ENCODE data around the gene TOR1AIP2.

The TOR1AIP2 gene

DNA sequence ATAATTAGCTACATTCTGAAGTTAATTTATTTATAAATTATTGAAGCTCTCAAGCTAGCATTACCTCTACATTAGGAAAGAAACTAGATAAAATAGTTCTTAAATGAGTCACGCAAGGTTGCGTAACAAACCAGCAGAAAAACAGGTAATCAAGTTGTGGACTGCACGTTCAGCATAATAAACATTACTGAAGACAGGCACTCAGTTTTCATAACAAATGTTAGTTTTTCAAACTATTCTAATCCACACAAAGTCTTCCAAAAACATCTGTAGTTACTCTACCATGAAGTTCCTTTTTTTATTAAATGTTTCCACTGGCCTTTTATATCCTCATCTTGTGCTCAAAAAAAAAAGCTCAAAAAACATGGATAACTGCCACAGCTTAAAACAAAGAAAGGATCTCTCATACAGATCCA lies 1.3 kb downstream of the TOR1AIP2 start:
- Histone ChIP-seq H4K20me1 (peaks cover 58% of the 10 kb centered on the region), H3K4me3 (peak overlapping the region; percentile 86), H3K4me1 (peaks cover 66% of the 10 kb centered on the region), H3K9me3 (no peaks in the 10 kb centered on the region), H3K27me3 (no peaks in the 10 kb centered on the region), H3K9ac (no peak overlapping the region; the same call in 1 of the 2 replicates), H3K27ac (no peak overlapping the region), H3K4me2 (peak overlapping the region; percentile 87), H3K36me3 (peaks cover 31% of the 10 kb centered on the region)
- peak; percentile 31; the same call in 1 of the 2 replicates for TF ChIP-seq Cebpa-rat (IDR thresholded peaks at IDR 0.05)

DNA sequence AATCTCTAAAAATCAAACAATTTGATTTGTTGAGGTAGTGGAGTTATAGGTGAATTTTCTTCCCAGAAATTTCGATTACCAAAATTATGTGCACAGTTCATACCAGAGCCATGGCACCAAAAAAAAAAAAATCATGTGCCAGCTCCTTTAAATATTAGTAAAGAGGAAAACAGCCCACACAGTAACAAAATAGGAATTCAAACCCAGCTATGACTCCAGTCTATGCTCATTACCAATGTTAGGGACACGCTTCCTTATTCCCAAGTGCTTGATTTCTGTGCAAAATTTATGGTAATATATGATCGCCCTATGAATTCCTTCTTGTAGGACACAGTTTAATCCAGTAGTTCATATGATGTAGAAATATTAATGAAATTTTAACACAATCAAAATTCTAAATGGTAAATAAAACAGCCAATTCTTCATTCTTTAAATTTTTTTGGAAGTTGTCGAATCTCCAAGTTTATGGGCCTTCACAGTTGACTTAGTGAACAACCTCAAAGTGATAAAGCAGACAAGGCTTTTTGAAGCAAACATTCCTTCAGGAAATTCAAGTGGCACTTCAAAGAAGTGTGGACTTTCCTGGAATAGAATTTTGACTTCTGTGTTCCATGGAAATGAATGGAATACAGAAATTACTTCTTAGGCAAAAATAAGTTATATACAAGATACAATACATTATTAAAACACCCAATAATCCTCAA lies 1.9 kb downstream of the TOR1AIP2 start:
- Histone ChIP-seq H3K27me3 (no peaks in the 10 kb centered on the region), H3K4me2 (peak overlapping the region; percentile 87), H3K4me3 (peak overlapping the region; percentile 86; the same call in 1 of the 2 replicates), H3K36me3 (peaks cover 31% of the 10 kb centered on the region), H3K4me1 (peaks cover 60% of the 10 kb centered on the region), H4K20me1 (peaks cover 64% of the 10 kb centered on the region), H3K9me3 (no peaks in the 10 kb centered on the region), H3K27ac (no peak overlapping the region), H3K9ac (no peak overlapping the region)
- TF ChIP-seq Cebpa-rat (IDR thresholded peaks at IDR 0.05): no peak

DNA sequence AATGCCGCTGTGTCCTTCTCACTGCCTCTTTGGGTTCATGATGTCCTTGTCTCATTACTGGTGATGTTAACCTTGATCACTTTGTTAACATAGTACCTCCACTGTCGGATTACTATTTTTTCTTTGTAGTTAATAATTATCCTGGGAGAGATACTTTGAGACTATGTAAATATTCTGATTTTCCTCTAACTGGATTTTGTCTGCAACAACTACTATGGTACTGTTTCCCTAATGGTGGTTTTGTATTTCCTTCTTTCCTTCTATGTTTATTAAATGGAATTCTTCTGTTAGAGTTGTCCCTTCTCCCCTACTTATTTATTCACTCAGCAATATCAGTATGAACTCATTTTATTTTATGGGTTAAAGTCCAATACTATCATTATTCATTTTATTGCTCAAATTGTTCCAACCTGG lies 4.2 kb downstream of the TOR1AIP2 start:
- H3K9me3 ChIP-seq: no peaks in the 10 kb centered on the region
- H3K27me3 ChIP-seq: no peaks in the 10 kb centered on the region
- no peak for TF ChIP-seq Cebpa-rat (IDR thresholded peaks at IDR 0.05)
- H3K9ac ChIP-seq: no peak overlapping the region
- H4K20me1 ChIP-seq: peaks cover 87% of the 10 kb centered on the region
- peak overlapping the region; percentile 22; the same call in 1 of the 2 replicates for H3K4me2 ChIP-seq
- no peak overlapping the region for H3K4me3 ChIP-seq
- H3K27ac ChIP-seq: no peak overlapping the region
- H3K36me3 ChIP-seq: peaks cover 51% of the 10 kb centered on the region
- H3K4me1 ChIP-seq: peaks cover 57% of the 10 kb centered on the region

DNA sequence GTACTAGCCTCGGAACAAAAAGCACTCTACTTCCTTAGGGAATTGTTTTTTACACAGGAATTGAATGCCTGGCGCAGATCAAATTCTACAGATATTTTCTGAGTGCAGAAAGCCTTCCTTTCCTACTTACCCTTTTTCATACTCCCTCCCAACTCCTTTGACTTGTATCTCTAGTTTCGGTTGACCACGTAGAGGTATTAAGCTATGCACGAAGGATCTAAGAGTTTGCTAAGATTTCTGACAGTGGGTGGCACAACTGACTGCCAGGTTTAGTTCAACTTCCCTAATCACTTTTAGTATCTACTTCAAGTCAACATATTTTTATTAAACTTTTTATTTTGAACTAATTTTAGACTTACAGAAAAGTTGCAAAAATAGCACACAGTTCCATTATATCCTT lies 5.0 kb downstream of the TOR1AIP2 start:
- peak overlapping the region; percentile 22 for H3K4me2 ChIP-seq
- H3K4me3 ChIP-seq: no peak overlapping the region
- H3K27ac ChIP-seq: no peak overlapping the region
- peaks cover 53% of the 10 kb centered on the region for H3K4me1 ChIP-seq
- H3K9ac ChIP-seq: no peak overlapping the region
- peaks cover 95% of the 10 kb centered on the region for H4K20me1 ChIP-seq
- no peak for TF ChIP-seq Cebpa-rat (IDR thresholded peaks at IDR 0.05)
- no peaks in the 10 kb centered on the region for H3K9me3 ChIP-seq
- H3K36me3 ChIP-seq: peaks cover 59% of the 10 kb centered on the region
- H3K27me3 ChIP-seq: no peaks in the 10 kb centered on the region

DNA sequence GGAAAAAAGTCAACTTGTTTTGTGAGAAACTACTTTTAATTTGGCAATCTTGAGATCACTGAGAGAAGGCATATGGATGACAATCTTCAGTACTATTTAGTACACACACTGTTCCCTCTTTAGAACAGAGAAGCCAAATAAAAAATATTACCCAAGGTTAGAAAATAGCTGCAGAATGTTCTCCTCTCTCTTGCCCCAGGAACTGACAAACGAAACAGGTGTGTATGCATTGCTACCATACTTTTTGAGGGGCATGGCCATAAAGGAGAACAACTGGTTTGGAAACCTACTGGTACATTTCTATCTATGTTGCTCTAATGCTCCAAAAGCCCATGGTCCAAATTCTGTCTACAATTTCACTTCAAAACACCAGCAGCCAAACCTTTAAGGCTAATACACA lies 5.7 kb downstream of the TOR1AIP2 start:
- no peak overlapping the region for H3K27ac ChIP-seq
- H3K36me3 ChIP-seq: peaks cover 65% of the 10 kb centered on the region
- peaks cover 53% of the 10 kb centered on the region for H3K4me1 ChIP-seq
- H3K4me3 ChIP-seq: no peak overlapping the region
- H3K9ac ChIP-seq: no peak overlapping the region
- no peak for TF ChIP-seq Cebpa-rat (IDR thresholded peaks at IDR 0.05)
- H3K27me3 ChIP-seq: no peaks in the 10 kb centered on the region
- peaks cover 99% of the 10 kb centered on the region for H4K20me1 ChIP-seq
- no peak overlapping the region for H3K4me2 ChIP-seq
- no peaks in the 10 kb centered on the region for H3K9me3 ChIP-seq

DNA sequence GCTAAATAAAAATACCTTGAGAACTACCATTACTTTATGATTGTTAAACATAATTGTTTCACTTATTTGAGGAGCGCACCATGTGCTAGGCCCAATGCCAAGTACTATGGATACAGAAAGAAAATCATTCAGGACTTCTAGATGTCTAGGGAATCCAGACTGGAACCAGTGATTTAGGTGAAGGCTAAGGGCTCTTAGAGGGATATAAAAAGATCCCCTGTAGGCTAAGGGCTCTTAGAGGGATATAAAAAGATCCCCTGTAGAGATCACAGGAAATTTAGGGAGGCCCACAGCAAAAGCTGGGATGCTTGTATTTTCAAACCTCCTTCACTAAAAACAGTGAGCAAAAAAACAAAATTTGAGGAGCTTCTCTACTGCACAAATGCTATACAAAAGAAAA lies 6.7 kb downstream of the TOR1AIP2 start:
- Histone ChIP-seq H3K4me1 (peaks cover 45% of the 10 kb centered on the region), H3K27ac (no peak overlapping the region), H3K36me3 (peaks cover 75% of the 10 kb centered on the region), H4K20me1 (peaks cover 100% of the 10 kb centered on the region), H3K9me3 (no peaks in the 10 kb centered on the region), H3K4me3 (no peak overlapping the region), H3K27me3 (no peaks in the 10 kb centered on the region), H3K9ac (no peak overlapping the region), H3K4me2 (no peak overlapping the region)
- TF ChIP-seq Cebpa-rat (IDR thresholded peaks at IDR 0.05): no peak

DNA sequence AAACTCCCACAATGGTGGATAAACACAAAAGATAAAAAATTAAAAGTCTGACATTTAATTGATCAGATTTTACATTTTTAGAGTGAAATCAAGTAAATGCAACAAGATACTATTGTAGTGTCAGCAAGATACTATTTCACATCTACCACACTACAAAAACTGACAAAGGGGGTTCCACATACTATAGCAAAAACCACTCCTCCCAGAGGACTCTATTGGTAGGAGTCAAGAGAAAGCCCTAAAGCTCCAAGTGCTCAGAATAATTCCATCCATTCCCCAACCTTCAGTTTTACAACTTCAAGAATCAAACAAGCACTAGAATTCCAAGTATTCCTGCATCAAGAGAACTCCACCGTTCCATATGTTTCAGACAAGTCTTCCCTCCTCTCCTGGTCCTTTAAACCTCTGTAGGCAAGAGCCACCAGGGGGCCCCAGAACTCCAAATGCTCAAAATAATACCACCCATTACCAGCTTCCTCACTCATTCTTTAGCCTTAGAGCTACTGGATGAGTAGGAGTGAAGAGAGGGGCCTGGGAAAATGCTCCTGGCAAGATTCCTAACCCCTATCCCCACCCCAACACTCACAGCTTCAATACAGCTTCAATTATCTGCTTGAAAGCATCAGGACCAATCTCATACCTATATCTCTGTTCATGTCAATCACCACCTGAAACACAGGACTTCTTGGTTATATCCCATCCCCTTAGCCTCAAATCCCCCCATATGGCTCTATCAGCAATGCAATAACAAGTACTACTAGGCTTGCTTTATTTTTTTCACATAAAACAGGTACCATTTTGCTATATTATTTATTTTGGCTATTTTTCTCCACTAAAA lies 9.9 kb downstream of the TOR1AIP2 start:
- Histone ChIP-seq H4K20me1 (peaks cover 92% of the 10 kb centered on the region), H3K27ac (no peak overlapping the region), H3K9ac (no peak overlapping the region), H3K36me3 (peaks cover 76% of the 10 kb centered on the region), H3K27me3 (no peaks in the 10 kb centered on the region), H3K9me3 (no peaks in the 10 kb centered on the region), H3K4me3 (no peak overlapping the region), H3K4me1 (peaks cover 13% of the 10 kb centered on the region), H3K4me2 (no peak overlapping the region)
- TF ChIP-seq Cebpa-rat (IDR thresholded peaks at IDR 0.05): no peak

DNA sequence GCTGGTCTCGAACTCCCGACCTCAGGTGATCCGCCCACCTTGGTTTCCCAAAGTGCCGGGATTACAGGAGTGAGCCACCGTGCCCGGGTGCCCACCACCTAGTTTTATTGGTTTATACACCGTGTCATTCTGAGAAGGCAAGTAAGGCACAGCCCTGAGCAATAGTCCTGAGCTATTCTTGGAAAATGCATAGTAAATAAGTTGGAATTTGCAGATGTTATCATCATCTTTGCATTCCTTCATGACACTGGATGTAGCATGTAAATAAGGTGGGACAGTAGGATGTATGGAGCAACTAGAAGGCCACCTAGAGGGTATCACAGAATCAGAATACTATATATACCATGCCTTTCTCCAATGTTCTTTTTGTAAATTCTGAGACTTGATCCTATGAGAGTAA lies 11.0 kb downstream of the TOR1AIP2 start:
- Histone ChIP-seq H3K27me3 (no peaks in the 10 kb centered on the region), H3K4me1 (0 out of 2 replicates have a peak, but pooled peaks cover 2% of the 10 kb centered on the region), H3K27ac (no peak overlapping the region), H3K36me3 (peaks cover 85% of the 10 kb centered on the region), H4K20me1 (peaks cover 81% of the 10 kb centered on the region), H3K9ac (no peak overlapping the region), H3K4me2 (no peak overlapping the region), H3K9me3 (no peaks in the 10 kb centered on the region), H3K4me3 (no peak overlapping the region)
- no peak for TF ChIP-seq Cebpa-rat (IDR thresholded peaks at IDR 0.05)

DNA sequence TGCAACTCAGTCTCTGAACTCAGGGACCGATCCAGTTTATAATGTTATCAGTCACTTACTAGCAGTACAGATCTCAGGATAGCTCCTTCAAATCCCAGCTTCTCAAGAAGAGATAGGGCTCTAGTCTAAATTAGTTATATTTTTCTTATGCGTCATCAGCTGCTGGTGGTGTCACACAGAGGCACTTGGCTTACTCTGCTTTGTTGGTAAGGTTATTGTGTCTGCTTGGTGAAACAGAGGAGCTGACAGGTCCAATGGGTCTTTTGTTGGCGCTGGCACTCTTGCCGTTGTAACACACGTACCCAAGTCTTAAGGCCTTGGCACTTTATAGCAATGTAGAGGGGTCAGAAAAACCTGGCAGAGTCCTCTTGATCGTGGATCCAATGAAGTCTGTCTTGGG lies 12.2 kb downstream of the TOR1AIP2 start:
- no peak overlapping the region for H3K27ac ChIP-seq
- H3K9ac ChIP-seq: no peak overlapping the region
- H3K36me3 ChIP-seq: peaks cover 92% of the 10 kb centered on the region
- no peaks in the 10 kb centered on the region for H3K4me1 ChIP-seq
- H3K4me2 ChIP-seq: no peak overlapping the region
- H3K4me3 ChIP-seq: no peak overlapping the region
- peaks cover 72% of the 10 kb centered on the region for H4K20me1 ChIP-seq
- no peak for TF ChIP-seq Cebpa-rat (IDR thresholded peaks at IDR 0.05)
- H3K9me3 ChIP-seq: no peaks in the 10 kb centered on the region
- no peaks in the 10 kb centered on the region for H3K27me3 ChIP-seq

DNA sequence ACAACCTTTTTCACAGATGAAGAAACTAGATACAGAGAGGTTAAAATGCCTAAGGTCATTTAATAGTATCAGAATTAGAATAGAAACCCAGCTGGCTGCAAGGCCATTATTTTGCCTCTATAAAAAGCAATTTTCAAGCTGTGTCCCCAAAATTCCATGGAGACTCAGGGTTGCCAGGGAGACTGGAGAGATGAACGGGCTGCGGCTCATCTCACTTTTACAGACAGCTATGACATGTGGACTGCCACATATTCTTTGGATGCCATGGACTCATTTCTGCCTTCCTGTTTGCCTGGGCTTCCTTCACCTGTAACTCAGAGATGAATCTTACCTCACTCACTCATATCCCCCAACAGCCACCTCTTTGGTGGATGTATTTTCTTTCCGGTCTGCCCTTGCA lies 17.0 kb downstream of the TOR1AIP2 start:
- Histone ChIP-seq H3K36me3 (peaks cover 84% of the 10 kb centered on the region), H3K4me1 (no peaks in the 10 kb centered on the region)
- TF ChIP-seq Cebpa-rat (IDR thresholded peaks at IDR 0.05): no peak

More for the DNA sequence above, 17.0 kb downstream of the TOR1AIP2 start:
- no peak overlapping the region for H3K4me2 ChIP-seq
- H4K20me1 ChIP-seq: peaks cover 42% of the 10 kb centered on the region
- H3K27me3 ChIP-seq: no peaks in the 10 kb centered on the region
- no peak overlapping the region for H3K27ac ChIP-seq
- H3K9ac ChIP-seq: no peak overlapping the region
- no peaks in the 10 kb centered on the region for H3K9me3 ChIP-seq
- H3K4me3 ChIP-seq: no peak overlapping the region

Measured in BLaER1 (cell line).